Urinary bladder (tissue), 4 donors: Measurements from ENCODE around the gene CYB5R4. TPM values are rescaled to one million over a fixed set of nuclear protein-coding genes. Genes with fewer than 3 reads are reported as not detected.

Experiments
- DNase-seq: peaks from one replicate; pipeline ENCODE4 v3.0.0-alpha.2; 2015; ENCODE audit errors: extremely low spot score
- H3K27ac ChIP-seq: one replicate; pipeline ENCODE4 v1.5.1; 2013; ENCODE audit warnings: low read depth, mild to moderate bottlenecking, moderate library complexity
- H3K36me3 ChIP-seq: one replicate; pipeline ENCODE4 v1.6.1; 2013; ENCODE audit warnings: mild to moderate bottlenecking, moderate library complexity; ENCODE audit not compliant: insufficient read depth
- H3K4me1 ChIP-seq: one replicate; pipeline ENCODE4 v1.6.1; 2013; ENCODE audit warnings: mild to moderate bottlenecking, moderate library complexity; ENCODE audit not compliant: insufficient read depth
- H3K4me3 ChIP-seq: one replicate; pipeline ENCODE4 v1.5.1; 2013; ENCODE audit warnings: low read depth, low read length
- WGBS: extraction: QIAGEN DNeasy Blood & Tissue Kit; methylation state at CpG from one replicate; pipeline ENCODE4 v1.1.7; 2013; 5-methylcytosine and 5-hydroxymethylcytosine counted together
- polyA plus RNA-seq: library from polyadenylated mRNA; stranded (reverse); fragments of 200-250 nt; gene quantifications from one replicate; pipeline ENCODE4 v1.2.3, GENCODE V29; 2013
- total RNA-seq: library from RNA; depleted of rRNA; stranded (reverse); fragments of >200 nt; gene quantifications from one replicate; pipeline ENCODE4 v1.2.3, GENCODE V29; 2014
- donor health status: healthy with polysubstance abuse.
- donor health status: healthy.

The CYB5R4 gene
- total and polyA plus RNA-seq, 2 donors: 9.4 to 13.4 TPM

DNA sequence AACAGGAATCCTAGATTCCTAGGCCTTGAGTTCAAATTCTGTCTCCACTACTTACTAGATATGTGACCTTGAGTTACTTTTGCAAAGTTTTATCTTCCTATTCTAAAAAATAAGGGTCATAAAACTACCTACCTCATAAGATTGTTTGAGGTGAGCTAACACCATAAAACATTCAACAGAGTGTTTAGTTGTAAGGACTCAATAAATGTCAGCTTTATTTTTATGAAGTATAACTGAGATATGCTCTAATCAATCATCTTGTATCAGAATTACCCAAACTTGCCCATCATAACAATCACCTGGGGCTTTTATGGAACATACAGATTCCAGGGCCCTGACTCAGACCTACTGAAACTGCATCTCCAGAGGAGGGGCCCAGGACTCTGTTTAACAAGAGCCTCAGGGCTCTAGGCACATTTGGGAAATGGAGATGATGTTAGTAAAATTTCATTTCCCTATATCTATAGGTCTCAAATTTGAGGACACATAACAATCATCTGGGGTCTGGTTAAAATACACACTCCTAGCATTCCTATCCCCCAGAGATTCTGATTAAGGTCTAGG, 138.6 kb downstream of the CYB5R4 start:
- Histone ChIP-seq H3K27ac (no peak overlapping the region), H3K4me1 (no peaks in the 10 kb centered on the region), H3K36me3 (no peaks in the 10 kb centered on the region), H3K4me3 (no peak overlapping the region)
- DNase-seq: no peak

DNA sequence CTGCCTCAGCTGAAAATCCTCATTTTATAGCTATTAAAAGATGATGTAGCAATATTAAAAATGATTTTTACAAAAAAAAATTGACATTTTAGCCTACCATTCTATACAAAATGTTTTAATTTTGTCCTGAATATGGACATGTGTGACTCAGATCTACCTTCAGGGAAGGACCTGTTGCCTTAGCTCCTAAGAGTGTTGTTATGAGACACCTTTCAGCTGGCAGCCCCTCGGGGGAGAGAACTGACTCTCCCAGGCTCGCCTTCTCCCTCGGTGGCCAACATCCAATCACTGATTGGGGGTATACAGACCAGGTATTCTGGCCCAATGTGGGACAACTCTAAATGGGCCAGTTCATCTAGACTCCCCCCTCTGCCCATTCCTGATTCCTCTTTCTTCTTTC, 141.6 kb downstream of the CYB5R4 start:
- Histone ChIP-seq H3K4me1 (no peaks in the 10 kb centered on the region), H3K27ac (no peak overlapping the region), H3K36me3 (no peaks in the 10 kb centered on the region), H3K4me3 (no peak overlapping the region)
- WGBS: 75% methylated on average over 3 of the region's 3 CpGs
- no peak for DNase-seq

DNA sequence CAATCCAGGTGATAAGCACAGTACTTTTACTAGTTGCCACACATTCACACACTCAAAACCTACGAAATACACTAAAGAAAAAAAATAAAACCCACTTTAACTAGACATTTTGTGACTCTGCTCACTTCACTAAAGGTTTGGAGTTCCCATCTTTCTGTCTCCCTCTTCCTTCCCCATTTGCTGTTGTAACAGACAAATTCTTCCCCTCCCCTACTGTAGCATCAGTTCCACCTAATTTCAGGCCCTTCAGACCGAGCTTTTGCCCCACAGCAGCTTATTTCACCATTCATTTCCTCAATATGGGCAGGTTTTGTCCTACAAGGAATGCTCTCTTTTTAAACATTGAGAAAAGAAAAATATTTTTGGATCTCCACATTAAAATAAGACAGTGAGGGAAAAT, 142.7 kb downstream of the CYB5R4 start:
- no peak overlapping the region for H3K27ac ChIP-seq
- no peak for DNase-seq
- H3K36me3 ChIP-seq: no peaks in the 10 kb centered on the region
- H3K4me3 ChIP-seq: no peak overlapping the region
- no peaks in the 10 kb centered on the region for H3K4me1 ChIP-seq
- WGBS: 54% methylated on average over 2 of the region's 2 CpGs

DNA sequence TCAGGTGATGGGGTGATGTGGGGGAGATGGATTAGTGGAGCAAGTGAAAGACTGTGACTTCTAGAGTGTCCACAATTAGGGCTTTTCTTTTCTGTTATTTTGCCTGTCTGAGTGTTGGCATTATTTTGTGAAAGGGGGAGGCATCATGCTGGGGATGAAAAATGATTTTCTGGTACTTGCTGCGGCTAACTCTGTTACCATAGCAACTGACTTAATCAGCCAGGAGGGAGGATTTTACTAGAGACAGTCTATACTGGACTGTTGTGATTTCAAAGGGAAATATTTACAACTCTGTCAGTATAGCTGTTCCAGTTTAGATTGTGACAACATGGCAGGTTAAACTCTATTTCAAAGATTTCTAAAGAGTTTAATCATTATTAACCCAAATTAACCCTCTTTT, 143.6 kb downstream of the CYB5R4 start:
- H3K4me3 ChIP-seq: no peak overlapping the region
- no peaks in the 10 kb centered on the region for H3K4me1 ChIP-seq
- H3K36me3 ChIP-seq: no peaks in the 10 kb centered on the region
- DNase-seq: no peak
- 18% methylated on average over 1 of the region's 1 CpG for WGBS
- H3K27ac ChIP-seq: no peak overlapping the region

DNA sequence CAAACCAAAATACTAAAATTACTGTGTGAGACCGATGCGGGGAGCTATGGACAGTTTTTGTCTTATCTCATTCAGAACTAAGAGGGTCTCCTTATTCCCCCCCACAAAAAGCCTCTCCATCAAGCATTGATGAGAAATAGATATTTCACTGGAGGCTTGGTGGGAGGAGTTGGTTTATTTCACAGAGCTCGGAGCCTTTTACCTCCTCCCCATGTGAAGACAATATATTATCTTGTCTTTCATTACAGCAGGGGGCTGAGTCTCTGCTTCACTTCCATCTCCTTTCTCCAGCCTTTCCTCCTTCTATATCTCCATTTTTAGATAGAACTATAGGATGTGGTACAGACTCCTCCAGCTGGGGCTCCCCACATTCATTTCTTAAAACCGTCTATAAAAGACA, 144.2 kb downstream of the CYB5R4 start:
- Histone ChIP-seq H3K4me3 (no peak overlapping the region), H3K36me3 (no peaks in the 10 kb centered on the region), H3K4me1 (no peaks in the 10 kb centered on the region), H3K27ac (no peak overlapping the region)
- DNase-seq: no peak
- 72% methylated on average over 4 of the region's 4 CpGs for WGBS

DNA sequence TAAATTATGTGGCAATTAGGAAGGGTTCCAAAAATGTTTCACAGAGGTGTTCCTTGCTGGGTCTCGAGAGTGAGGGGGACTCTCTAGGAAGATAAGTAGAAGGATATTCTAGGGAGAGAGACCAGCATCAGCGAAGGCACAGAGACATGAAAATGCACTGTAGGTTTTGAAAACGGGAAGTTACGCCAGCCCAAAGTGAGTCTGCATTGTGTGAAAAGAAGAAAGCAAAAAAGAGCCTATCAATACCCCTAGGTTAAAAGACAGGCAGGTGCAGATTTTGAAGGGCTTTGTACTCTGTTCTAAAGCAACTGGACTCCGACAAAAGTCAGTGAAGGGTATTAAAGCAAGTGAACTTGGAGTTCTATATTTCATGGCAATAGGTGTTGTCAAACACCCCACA, 148.4 kb downstream of the CYB5R4 start:
- no peaks in the 10 kb centered on the region for H3K36me3 ChIP-seq
- no peak overlapping the region for H3K27ac ChIP-seq
- WGBS: 77% methylated on average over 5 of the region's 5 CpGs
- no peaks in the 10 kb centered on the region for H3K4me1 ChIP-seq
- no peak overlapping the region for H3K4me3 ChIP-seq
- no peak for DNase-seq

DNA sequence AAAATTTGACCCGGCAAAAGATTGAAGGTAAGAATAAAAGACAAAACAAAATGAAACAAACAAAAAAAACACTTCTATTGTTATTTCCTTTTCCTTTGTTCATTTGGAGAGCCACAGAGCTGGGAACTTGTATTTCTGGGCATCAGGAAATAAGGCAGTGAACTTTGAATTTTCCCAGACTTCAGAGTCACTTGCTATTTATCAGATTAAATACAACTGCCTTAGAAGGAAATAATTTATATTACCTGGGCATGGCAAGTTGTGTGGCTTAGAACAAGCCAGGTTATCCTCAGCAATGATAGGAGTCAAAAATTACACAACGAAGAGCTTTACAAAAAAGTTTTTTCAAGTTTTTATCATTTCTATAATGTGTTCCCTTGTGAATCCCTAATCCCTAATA, 153.9 kb downstream of the CYB5R4 start:
- 75% methylated on average over 2 of the region's 2 CpGs for WGBS
- Histone ChIP-seq H3K27ac (no peak overlapping the region), H3K4me1 (no peaks in the 10 kb centered on the region), H3K4me3 (no peak overlapping the region), H3K36me3 (no peaks in the 10 kb centered on the region)
- DNase-seq: no peak

DNA sequence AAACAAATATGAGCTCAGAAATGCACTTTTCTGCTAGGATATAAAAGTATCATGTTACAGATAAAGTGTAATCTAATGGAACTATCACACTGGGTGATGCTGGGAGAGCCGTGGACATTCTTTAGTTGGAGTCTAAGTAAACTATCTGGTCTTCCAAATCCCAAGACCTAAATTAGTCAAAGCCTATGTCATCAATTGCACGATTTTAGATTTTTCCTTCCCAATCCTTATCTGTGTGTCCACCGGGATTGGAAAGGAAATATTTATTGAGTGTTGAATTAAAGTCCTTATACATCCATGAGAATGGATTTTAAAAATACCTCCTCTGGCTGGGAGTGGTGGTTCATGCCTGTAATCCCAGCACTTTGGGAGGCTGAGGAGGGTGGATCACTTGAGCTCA, 154.4 kb downstream of the CYB5R4 start:
- Histone ChIP-seq H3K27ac (no peak overlapping the region), H3K4me1 (no peaks in the 10 kb centered on the region), H3K4me3 (no peak overlapping the region), H3K36me3 (no peaks in the 10 kb centered on the region)
- DNase-seq: no peak
- 27% methylated on average over 3 of the region's 3 CpGs for WGBS

DNA sequence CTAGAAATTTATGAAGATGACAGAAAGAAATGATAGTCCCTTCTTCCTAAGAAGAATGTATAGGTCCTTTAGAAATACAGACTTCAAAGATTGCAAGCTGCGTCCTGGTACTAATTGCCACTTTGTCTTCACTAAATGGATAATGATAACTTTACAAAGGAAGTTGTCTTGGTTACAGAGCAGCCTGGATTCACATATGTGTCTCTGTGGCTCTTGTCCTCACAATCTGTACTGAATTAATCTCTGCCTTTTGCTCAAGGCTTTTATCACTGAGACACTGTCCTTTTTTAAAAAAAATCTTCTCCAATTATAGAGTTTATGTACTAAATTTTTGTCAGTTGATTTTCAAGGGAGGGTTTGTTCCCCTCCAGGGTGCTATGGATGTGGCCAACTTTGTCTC, 156.5 kb downstream of the CYB5R4 start:
- Histone ChIP-seq H3K4me3 (no peak overlapping the region), H3K27ac (no peak overlapping the region), H3K4me1 (no peaks in the 10 kb centered on the region), H3K36me3 (no peaks in the 10 kb centered on the region)
- DNase-seq: no peak
- whole genome bisulfite sequencing: 78% methylated on average over 1 of the region's 1 CpG

Other genes with a start within 250 kb of the CYB5R4 start
- 5.2 TPM for gene SNAP91, start 150.6 kb upstream of the CYB5R4 start, total RNA-seq
- gene SNAP91, start 150.6 kb upstream of the CYB5R4 start, polyA plus RNA-seq: 2.4 TPM
- 0.26 TPM for gene RIPPLY2, start 6.3 kb upstream of the CYB5R4 start, total RNA-seq
- gene RIPPLY2, start 6.3 kb upstream of the CYB5R4 start, polyA plus RNA-seq: 2.5 TPM
- gene MRAP2, start 174.1 kb downstream of the CYB5R4 start, total RNA-seq: 5.6 TPM
- gene MRAP2, start 174.1 kb downstream of the CYB5R4 start, polyA plus RNA-seq: 0.92 TPM